Osteocyte (in vitro differentiated cells): Measurements from ENCODE around the gene BRINP3. TPM values are rescaled to one million over a fixed set of nuclear protein-coding genes. Genes with fewer than 3 reads are reported as not detected.

ENCODE experiments used
- DNase-seq: peaks from one replicate; pipeline ENCODE4 v3.0.0; 2021; ENCODE audit warnings: mixed read lengths; ENCODE audit not compliant: unreplicated experiment; ENCODE audit errors: extremely low spot score
- H3K27ac Mint-ChIP-seq: one replicate; pipeline ENCODE4 v1.8.0; 2021; ENCODE audit warnings: mild to moderate bottlenecking, mixed read lengths; ENCODE audit not compliant: unreplicated experiment
- H3K27me3 Mint-ChIP-seq: one replicate; pipeline ENCODE4 v1.8.0; 2021; ENCODE audit warnings: mixed read lengths; ENCODE audit not compliant: unreplicated experiment
- H3K36me3 Mint-ChIP-seq: one replicate; pipeline ENCODE4 v1.8.0; 2021; ENCODE audit warnings: mixed read lengths; ENCODE audit not compliant: unreplicated experiment
- H3K4me1 Mint-ChIP-seq: one replicate; pipeline ENCODE4 v1.8.0; 2021; ENCODE audit warnings: mixed read lengths; ENCODE audit not compliant: unreplicated experiment
- H3K4me3 Mint-ChIP-seq: one replicate; pipeline ENCODE4 v1.8.0; 2021; ENCODE audit warnings: mild to moderate bottlenecking, moderate library complexity, mixed read lengths; ENCODE audit not compliant: unreplicated experiment
- H3K9me3 Mint-ChIP-seq: one replicate; pipeline ENCODE4 v1.8.0; 2021; ENCODE audit warnings: mixed read lengths; ENCODE audit not compliant: unreplicated experiment
- CTCF ChIP-seq: fragments of 200-600 bp; sonication (generic); IDR thresholded peaks from 2 replicates; pipeline ENCODE4 v1.5.0; 2021; ENCODE audit warnings: antibody characterized with exemption, mild to moderate bottlenecking, moderate library complexity
- total RNA-seq: library from RNA; stranded (reverse); gene quantifications from 2 replicates; pipeline ENCODE4 v1.2.1, GENCODE V29; 2021

BRINP3 gene
- total RNA-seq, 1 donor from 2014 or later = 0.38 TPM

- Mint-ChIP-seq H3K4me1 (peaks cover 10% of the 10 kb centered on the region), H3K27me3 (no peaks in the 10 kb centered on the region), H3K36me3 (no peaks in the 10 kb centered on the region), H3K27ac (no peak overlapping the region), H3K4me3 (no peak overlapping the region), H3K9me3 (peaks cover 6% of the 10 kb centered on the region)
- no peak for TF ChIP-seq CTCF
- no peak for DNase-seq
Measured at GRCh38 chr1:190207733-190208132, 269.9 kb downstream of the BRINP3 start.

GRCh38 chr1:190205713-190206112, 272.0 kb downstream of the BRINP3 start:
- DNase-seq = no peak
- no peak for TF ChIP-seq CTCF
- H3K4me3 Mint-ChIP-seq = no peak overlapping the region
- H3K4me1 Mint-ChIP-seq = peaks cover 10% of the 10 kb centered on the region
- peaks cover 8% of the 10 kb centered on the region for H3K9me3 Mint-ChIP-seq
- H3K27ac Mint-ChIP-seq = peak overlapping the region; percentile 33
- no peaks in the 10 kb centered on the region for H3K36me3 Mint-ChIP-seq
- H3K27me3 Mint-ChIP-seq = no peaks in the 10 kb centered on the region

GRCh38 chr1:190196020-190196419, 281.6 kb downstream of the BRINP3 start:
- H3K27ac Mint-ChIP-seq = no peak overlapping the region
- peaks cover 14% of the 10 kb centered on the region for H3K9me3 Mint-ChIP-seq
- no peak for DNase-seq
- no peak overlapping the region for H3K4me3 Mint-ChIP-seq
- H3K4me1 Mint-ChIP-seq = no peaks in the 10 kb centered on the region
- TF ChIP-seq CTCF = no peak
- H3K36me3 Mint-ChIP-seq = peaks cover 2% of the 10 kb centered on the region
- no peaks in the 10 kb centered on the region for H3K27me3 Mint-ChIP-seq

GRCh38 chr1:190193508-190194115, 284.1 kb downstream of the BRINP3 start:
- DNase-seq = no peak
- Mint-ChIP-seq H3K4me1 (no peaks in the 10 kb centered on the region), H3K27me3 (no peaks in the 10 kb centered on the region), H3K9me3 (peaks cover 5% of the 10 kb centered on the region), H3K27ac (no peak overlapping the region), H3K36me3 (peaks cover under 1% of the 10 kb centered on the region), H3K4me3 (no peak overlapping the region)
- no peak for TF ChIP-seq CTCF

GRCh38 chr1:190192627-190193026, 285.0 kb downstream of the BRINP3 start:
- Mint-ChIP-seq H3K27me3 (no peaks in the 10 kb centered on the region), H3K36me3 (no peaks in the 10 kb centered on the region), H3K9me3 (no peaks in the 10 kb centered on the region), H3K4me3 (no peak overlapping the region), H3K27ac (no peak overlapping the region), H3K4me1 (no peaks in the 10 kb centered on the region)
- no peak for DNase-seq
- no peak for TF ChIP-seq CTCF
